IPS DF 19.7 (cell line): ENCODE results near the gene NCK2.

Experiments
- DNase-seq: peaks from one replicate; pipeline ENCODE4 v3.0.0-alpha.2; 2013; ENCODE audit warnings: low read depth, low spot score

Gene NCK2

DNA sequence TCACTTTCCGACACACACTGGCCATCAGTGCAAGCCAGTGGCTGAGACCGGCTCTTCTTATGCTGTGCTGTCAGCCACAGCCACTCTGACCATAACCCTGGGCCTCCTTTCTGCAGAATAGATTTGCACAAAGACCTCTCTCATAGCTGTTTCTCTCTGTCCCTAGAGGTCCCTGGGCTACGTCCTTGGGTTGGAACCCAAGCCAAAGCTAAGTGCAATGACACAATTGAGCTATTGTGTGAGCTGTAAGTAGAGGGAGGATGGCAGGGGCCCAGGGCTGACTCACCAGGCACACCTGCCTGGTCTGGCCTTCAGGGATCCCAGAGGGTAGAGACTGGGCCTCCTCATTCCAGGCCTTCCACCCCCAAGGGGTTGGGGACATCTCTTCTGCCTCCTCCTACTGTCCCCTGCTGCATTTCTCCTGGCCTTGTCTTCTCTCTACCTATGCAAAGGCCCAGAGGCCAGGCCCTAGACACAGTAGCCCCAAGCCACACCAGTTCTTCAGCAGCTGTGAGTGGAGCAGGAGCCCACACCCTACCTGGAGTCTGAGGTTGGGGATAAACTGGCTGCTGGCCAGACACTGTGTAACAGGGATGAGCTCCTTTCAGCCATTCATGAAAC, 174.6 kb downstream of the NCK2 start:
- no peak for DNase-seq

- DNase-seq, result peak; percentile 28
Observed at GRCh38 chr2:105919826-105920225, 175.1 kb downstream of the NCK2 start.

DNA sequence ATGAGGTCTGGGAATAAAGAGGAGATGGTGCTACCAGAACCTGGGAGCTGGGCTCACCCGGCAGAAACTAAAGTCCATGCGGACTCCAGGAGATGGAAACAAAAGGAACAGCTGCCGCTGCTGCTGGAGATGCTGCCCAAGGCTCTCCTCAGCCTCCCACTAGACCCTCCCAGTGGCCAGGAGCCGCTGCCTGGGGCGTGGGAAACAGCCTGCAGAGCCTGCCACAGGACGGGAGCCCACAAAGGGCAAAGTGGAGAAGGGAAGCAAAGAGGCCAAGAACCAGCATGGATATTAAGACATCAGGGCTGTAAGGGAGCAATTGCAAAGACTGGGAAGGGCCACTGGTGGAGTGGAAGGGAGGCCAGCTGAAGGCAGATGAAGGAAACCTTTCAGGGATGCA, 179.6 kb downstream of the NCK2 start:
- no peak for DNase-seq

DNA sequence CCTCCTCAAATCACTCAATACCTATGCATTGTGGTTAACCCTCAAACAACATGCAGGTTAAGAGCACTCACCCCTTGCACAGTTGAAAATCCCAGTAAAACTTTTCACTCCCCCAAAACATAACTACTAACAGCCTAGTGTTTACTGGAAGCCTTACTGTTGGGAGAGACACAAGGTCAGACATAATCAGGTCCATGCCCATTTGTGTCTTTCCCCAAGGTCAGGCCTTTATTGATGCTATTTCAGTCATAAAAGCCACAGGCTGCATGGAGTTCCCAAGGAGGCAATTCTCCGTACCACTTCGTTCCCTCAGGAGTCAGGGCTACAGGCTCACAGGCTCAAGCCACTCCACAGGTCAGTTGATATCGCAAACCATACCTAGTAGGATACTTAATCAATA, 180.2 kb downstream of the NCK2 start:
- DNase-seq, result no peak

GRCh38 chr2:105925390-105925789, 180.7 kb downstream of the NCK2 start:
- DNase-seq, result no peak

DNA sequence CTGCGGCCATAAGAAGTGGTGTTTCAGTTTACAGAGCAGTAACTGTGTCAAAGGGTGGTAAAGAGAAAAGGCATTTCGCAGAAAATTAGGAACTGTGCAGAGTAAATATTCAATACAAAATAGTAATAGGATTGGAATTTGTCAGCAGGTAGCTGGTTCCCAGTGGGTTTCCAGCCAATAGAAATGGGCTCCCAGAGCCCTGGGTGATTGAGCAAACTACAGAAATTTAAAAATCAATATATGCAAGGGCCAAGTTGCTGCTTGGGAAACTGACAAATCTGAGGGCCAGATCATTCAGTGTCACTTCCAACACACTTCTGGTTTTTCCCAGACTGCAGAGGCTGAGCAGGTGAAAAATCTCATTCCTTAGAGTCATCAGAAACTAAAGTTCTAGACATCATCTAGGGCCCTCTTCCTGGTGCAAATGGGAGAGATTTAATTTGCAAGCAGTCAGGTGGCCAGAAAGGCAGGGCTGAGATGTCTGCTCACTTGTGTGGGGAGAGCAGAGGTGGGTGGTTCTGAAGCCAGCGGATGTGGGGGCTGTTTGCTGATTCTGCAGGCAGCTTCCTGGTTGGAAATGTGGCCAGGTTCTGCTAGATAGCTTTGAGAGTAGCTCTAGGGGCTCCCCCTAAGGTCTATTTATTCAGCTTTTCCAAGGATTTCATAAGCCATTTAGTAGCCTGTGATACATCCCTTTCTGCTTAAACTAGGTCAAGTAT, 182.4 kb downstream of the NCK2 start:
- no peak for DNase-seq

DNA sequence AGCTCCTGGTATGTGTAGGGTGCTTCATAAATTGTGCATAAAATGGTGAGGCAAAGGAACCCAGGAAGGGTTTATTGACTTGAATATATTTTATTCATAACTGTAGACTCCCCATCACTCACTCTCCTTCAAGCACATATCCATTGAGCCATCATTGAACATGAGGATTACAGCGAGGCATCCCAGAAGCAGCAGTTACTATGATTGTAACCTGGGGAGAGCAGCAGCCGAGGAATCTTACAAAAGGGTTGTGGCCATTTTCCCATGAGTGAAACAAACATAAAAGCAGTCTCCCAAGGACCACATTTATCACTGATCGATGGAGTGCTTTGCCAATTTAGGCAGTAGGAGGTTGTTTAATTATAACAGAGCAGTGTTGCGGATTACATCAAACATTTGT, 183.4 kb downstream of the NCK2 start:
- DNase-seq, result no peak

DNA sequence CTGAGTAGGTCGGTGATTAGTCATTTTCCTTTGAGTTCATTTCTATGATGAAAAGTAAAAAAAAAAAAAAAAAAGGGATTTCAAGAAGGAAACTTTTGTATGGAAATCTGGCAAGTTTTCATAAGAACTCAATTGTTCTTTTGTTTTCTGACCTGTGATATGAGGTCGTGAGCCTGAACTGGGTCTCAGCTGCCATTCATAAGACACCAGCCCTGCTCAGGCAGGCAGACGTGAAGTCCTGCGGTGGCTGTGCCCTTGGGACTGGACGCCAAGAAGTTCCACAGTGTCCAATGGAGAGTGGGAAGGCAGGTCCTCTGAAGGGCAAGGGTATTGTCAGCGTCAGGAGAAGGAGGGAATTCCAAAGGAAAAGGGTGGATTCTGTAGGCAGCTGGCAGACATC, 183.9 kb downstream of the NCK2 start:
- DNase-seq, result no peak

DNA sequence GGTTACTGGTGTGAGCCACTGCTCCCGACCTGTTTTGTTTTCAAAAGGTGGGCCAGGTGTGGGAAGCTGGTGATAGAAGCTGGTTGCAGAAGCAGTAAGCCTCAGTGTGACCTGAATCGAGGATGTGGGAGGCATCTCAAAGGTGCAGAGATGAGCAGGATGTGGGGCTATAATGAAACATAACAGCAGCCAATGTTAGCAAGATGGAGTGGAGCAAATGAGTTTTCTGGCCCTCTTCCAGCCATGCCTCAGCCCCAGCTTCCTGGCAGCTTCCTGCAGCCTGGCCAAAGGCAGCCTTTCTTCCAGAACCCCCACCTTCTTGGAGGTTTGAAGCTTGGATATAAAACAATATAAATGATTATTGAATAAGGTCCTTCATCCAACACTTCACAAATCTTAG, 184.8 kb downstream of the NCK2 start:
- no peak for DNase-seq

- DNase-seq, result no peak
Observed at GRCh38 chr2:105932582-105932981, 187.9 kb downstream of the NCK2 start.

- no peak for DNase-seq
Observed at GRCh38 chr2:105933906-105934305, 189.2 kb downstream of the NCK2 start.

DNA sequence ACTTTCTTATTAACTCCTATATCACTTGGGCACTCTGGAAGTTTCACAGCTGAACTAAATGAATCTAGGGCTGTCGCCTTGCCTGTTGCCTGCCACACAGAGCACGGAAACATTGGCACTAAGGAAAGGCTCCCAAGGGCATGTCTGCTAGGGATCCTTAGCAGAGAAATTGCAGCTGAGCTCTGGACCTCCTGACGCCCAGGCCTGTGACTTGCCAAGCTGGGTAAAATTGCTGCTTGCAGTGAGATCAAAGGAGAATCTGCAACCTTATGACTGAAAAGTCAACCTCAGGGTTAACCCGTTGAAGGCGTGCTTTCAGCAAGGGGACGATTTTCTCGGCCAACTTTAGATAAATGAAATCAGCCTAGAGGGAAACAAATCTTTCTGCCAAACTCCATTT, 189.8 kb downstream of the NCK2 start:
- DNase-seq, result no peak

GRCh38 chr2:105935063-105935462, 190.4 kb downstream of the NCK2 start:
- no peak for DNase-seq

GRCh38 chr2:105936954-105937353, 192.2 kb downstream of the NCK2 start:
- DNase-seq, result no peak

DNA sequence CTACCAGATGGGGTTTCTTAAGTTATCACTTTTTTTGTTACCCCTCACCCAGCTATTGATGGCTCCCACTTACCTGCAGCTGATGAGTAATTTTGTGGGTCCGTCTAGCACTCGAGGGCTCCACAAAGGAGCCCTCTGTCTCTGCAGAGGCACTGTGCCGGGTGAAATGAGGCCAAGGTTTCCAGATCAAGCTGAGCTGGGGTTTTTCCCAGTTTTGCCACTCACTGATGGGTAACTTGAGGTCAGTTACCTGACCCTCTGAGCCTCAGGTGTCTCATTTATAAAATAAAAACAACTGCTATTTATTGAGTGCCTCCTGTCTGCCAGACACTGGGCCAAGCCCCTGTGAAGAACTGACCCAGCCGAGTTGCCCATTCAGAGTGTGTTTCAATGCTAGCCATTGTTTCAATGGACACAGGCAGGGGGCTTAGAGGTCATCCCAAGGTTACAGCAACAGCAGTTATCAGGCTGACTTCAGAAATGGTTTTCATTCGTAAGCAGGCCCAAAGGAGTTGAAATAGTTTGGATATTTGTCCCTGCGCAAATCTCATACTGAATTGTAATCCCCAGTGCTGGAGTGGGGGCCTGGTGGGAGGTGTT, 192.9 kb downstream of the NCK2 start:
- no peak for DNase-seq
